ENCODE data around the gene CFAP43. TPM values are rescaled to one million over a fixed set of nuclear protein-coding genes. Genes with fewer than 3 reads are reported as not detected.

Gene CFAP43
- total and polyA plus RNA-seq, 9 of the 15 experiments (the other 6 are each of a cell fraction or from before 2014, with no cell fraction given), result 0.07 to 0.86 (median 0.11) TPM; not detected in 1

DNA sequence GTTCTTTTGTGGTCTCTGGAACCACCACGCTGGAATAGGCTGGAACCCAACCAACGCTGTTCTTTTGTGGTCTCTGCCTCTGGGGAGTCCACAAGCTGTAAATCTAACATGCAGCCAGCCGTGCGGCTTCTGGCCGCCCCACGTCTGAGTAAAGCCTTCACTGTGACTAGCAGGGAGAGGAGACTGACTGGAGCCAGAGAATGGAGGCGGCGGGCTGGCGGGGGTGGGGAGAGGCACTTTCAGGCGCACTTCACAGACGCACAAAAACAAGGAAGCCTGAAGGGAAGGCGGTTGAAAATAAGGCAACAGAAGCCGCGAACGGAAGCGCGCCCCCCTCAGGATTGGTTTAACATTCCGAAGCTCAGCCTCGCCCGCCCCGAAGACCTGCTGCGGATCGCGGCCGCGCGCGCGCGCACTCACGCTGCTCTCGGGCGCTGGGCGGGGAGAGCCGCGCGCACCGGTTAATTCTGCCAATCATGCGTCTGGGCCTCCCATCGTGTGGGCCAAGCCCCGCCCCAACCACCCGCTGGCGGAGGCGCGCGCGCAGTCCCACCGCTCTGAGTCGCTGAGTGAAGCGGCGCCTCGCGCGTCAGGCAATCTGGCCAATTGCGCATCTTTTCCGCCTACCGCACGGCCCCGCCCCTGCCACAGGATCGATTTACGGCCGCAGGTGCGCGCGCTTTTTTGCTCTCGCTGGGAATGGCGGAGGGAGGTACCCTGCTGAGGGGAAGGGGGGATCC is 110.5 kb downstream of the CFAP43 start, which contains the start of gene SFR1 (continued):
- TF ChIP-seq ZNF518B (CRISPR knock-in tag; IDR thresholded peaks at IDR 0.05) (no peak), E2F4 (CRISPR knock-in tag; IDR thresholded peaks at IDR 0.05; ENCODE audit: low read depth) (no peak), ZNF57 (CRISPR knock-in tag; IDR thresholded peaks at IDR 0.05) (no peak), KLF13 (tag; IDR thresholded peaks at IDR 0.05; ENCODE audit: borderline replicate concordance, low read depth) (no peak), POLR2A (conservative IDR thresholded peaks at IDR 0.05) (peak; percentile 85), NCOA2 (IDR thresholded peaks at IDR 0.05; ENCODE audit: partially characterized antibody in 2 of 2) (no peak), CXXC5 (CRISPR knock-in tag; IDR thresholded peaks at IDR 0.05) (peak; percentile 83), POU5F1 (IDR thresholded peaks at IDR 0.05; ENCODE audit: borderline replicate concordance, low read depth, low read length, partially characterized antibody) (no peak), SIX5 (IDR thresholded peaks at IDR 0.05; ENCODE audit: borderline replicate concordance in 1 of 2, insufficient read depth in 1 of 2, low read depth in 1 of 2, low read length in 2 of 2) (no peak), ELF1 (tag; IDR thresholded peaks at IDR 0.05) (peak; percentile 31; the same call in 1 of the 2 replicates), MED1 (CRISPR knock-in tag; IDR thresholded peaks at IDR 0.05; ENCODE audit: borderline replicate concordance) (no peak), MTF1 (CRISPR knock-in tag; IDR thresholded peaks at IDR 0.05; ENCODE audit: borderline replicate concordance) (no peak)
